GM08714 (cell line): ENCODE measurements around the gene HTR7.
"Not testable (repeated sequence)": the region's sequence is repeated elsewhere in the genome, so short reads cannot be mapped to it uniquely, and the experiment has no call there.

Experiments used
- H3K4me3 ChIP-seq: fragments of 200-500 bp; sonication (Bioruptor generic); 2 replicates; pipeline ENCODE4 v1.5.1; 2014; ENCODE audit warnings: mild to moderate bottlenecking, low read length, inconsistent platforms
- ZNF274 ChIP-seq: IDR thresholded peaks from 2 replicates; pipeline ENCODE4 v1.6.1; 2012; ENCODE audit warnings: mild to moderate bottlenecking, low read depth, low read length

HTR7 gene

GRCh38 chr10:90846746-90847145, 11.1 kb downstream of the HTR7 start:
- TF ChIP-seq ZNF274, result no peak

DNA sequence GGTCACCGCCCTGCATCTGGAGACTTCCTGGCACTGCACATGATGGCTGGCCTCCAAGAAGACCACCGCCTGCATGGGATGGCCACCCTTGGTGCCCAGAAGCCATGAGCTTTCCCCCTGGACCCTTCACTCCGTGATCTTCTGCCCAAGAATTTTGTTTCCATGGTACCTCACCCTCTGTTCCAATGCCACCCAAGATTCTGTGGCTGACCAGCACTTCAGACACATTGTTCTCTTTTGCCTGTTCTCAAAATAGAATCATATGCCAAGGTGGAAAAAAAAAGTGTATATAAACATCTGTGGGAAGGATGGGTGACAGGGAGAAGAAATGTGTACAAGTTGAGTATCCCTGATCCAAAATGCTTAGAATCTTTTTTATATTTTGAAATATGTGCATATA, 12.1 kb downstream of the HTR7 start:
- H3K4me3 ChIP-seq, result no peak overlapping the region
- no peak for TF ChIP-seq ZNF274

More at GRCh38 chr10:90846746-90847145, 11.1 kb downstream of the HTR7 start:
- no peak overlapping the region for H3K4me3 ChIP-seq

- no peak for TF ChIP-seq ZNF274
- H3K4me3 ChIP-seq, result no peak overlapping the region
Measured at GRCh38 chr10:90842725-90843124, 15.1 kb downstream of the HTR7 start.

DNA sequence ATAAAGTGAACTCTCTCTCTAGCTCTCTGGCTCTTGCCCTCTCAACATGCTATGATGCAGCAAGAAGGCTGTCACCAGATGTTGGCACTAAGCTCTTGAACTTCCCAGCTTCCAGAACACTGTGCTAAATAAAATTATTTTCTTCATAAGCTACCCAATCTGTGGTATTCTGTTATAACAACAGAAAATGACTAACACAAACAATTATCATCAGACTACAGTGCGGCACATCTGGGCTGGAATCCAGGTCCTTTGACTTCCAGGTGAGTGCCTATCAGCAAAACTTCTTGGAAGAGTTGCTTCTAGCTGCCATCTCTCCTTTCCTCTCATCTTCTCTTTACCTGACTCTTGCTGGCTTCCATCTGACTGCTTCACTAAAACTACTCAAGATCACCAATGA, 20.4 kb downstream of the HTR7 start:
- H3K4me3 ChIP-seq, result no peak overlapping the region
- TF ChIP-seq ZNF274, result no peak

- no peak overlapping the region for H3K4me3 ChIP-seq
- TF ChIP-seq ZNF274, result no peak
Measured at GRCh38 chr10:90834326-90834725, 23.5 kb downstream of the HTR7 start.

DNA sequence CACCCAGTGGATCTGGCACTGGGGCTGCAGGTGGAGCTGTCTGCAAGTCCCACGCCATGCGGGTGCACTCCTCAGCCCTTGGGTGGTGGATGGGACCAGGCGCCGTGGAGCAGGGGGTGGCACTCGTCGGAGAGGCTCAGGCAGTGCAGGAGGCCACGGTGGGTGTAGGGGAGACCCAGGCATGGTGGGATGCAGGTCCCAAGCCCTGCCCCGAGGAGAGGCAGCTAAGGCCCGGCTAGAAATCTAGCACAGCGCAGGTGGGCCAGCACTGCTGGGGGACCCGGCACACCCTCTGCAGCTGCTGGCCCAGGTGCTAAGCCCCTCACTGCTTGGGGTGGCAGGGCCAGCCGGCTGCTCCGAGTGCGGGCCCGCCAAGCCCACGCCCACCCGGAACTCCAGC, 25.7 kb downstream of the HTR7 start:
- no peak for TF ChIP-seq ZNF274
- no peak overlapping the region for H3K4me3 ChIP-seq

DNA sequence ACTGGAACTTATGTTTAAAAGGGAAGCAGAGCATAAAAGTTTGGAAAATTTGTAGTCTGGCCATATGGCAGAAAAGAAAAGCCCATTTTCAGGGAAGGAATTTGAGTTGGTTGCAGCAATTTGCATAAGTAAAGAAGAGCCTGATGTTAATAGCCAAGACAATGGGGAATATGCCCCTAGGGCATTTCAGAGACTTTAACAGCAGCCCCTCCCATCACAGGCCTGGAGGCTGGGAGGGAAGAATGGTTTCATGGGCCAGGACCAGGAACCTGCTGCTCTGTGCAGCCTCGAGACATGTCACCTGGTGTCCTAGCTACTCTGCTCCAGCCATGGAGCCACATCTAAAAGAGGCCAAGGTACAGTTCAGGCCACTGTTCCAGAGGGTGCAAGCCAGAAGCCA, 35.3 kb downstream of the HTR7 start:
- no peak for TF ChIP-seq ZNF274
- no peak overlapping the region for H3K4me3 ChIP-seq

DNA sequence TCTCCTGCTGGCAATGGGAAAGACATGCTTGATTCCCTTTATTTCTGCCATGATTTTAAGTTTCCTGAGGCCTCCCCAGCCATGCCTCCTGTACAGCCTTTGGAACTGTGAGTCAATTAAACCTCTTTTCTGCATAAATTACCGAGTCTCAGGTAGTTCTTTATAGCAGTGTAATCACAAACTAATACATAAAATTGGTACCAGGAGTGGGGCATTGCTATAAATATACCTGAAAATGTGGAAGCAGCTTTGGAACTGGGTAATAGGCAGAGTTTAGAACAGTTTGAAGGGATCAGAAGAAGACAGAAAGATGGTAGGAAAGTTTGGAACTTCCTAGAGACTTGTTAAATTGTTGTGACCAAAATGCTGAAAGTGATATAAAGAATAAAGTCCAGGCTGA, 36.0 kb downstream of the HTR7 start:
- H3K4me3 ChIP-seq, result not testable (repeated sequence)

DNA sequence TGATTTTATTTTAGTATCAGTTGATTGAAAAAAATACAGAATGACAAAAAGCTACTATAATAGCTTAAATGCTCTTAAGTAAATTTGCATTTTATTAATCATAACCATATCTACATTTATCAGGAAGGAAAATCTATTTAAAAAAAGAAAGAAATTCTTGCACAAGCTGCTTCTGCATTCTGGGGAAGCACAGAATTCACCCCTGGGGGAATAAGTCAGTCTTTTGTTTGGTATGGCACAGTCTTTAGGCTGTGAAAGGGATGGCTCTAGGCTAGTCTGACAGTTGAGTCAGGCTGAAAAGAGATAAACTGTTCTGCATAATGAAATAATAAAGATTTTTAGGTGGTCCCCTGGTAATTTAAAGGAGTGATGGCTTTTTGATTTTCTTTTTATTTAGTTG, 37.9 kb downstream of the HTR7 start:
- no peak for TF ChIP-seq ZNF274
- H3K4me3 ChIP-seq, result no peak overlapping the region

- no peak for TF ChIP-seq ZNF274
- no peak overlapping the region for H3K4me3 ChIP-seq
Measured at GRCh38 chr10:90818736-90819135, 39.1 kb downstream of the HTR7 start.

DNA sequence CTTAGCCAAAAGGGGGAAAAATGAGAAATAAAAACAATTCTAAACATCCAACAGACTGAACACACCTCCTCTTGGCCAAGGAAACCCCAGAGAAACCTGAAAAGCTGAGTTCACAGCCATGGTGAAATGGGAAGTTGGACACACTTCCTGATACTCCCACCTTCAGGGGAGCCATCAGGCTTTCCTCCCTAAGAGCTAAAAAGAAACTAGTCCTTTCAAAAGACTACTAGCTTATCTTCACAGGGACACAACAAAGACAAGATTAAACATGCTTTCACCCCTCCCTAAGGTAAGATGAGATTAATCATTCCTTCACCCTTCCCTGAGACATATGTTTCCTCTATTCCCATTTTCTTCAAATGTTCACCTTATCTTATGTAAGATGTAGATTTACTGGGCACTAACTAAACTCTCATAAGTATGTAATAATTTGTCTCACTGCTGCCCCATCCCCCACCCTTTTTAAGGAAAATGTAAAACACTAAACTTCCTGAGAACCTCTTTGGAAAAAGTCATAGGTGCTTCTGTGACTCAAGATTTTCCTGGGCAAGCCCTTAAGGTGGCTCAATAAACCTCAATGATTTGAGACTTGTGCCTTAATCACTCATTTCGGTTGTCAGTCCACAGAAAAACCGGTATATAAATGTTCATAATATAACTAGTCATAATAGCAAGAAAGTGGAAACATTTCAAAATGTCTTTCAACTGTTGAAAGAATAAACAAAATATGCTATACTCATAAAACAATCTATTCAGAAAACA, 40.5 kb downstream of the HTR7 start:
- TF ChIP-seq ZNF274, result no peak
- no peak overlapping the region for H3K4me3 ChIP-seq

- H3K4me3 ChIP-seq, result no peak overlapping the region
- no peak for TF ChIP-seq ZNF274
Measured at GRCh38 chr10:90816466-90816865, 41.4 kb downstream of the HTR7 start.

GRCh38 chr10:90813594-90814365, 44.1 kb downstream of the HTR7 start:
- no peak overlapping the region for H3K4me3 ChIP-seq
- TF ChIP-seq ZNF274, result no peak

- not testable (repeated sequence) for H3K4me3 ChIP-seq
Measured at GRCh38 chr10:90807106-90807505, 50.7 kb downstream of the HTR7 start.

DNA sequence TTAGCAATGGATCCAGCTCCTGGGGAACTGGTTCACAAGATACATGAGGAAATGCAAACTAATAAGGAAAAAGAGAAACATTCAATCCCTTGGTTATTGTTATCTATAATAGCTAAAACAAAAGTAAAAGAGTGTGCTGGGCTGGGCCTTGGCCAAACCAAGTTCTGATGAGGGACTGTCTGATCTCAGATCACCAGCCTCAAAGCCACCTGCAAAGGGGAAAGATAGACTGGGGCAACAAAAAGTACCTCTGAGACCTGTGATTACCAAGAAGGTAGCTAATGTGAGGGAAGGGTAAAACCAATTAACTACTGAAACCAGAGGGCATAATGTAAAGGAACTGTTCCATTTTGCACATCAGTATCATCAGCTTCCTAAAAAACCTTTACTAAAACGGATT, 51.2 kb downstream of the HTR7 start:
- no peak for TF ChIP-seq ZNF274
- no peak overlapping the region for H3K4me3 ChIP-seq
